Stimulated activated CD4-positive, alpha-beta T cell treated with anti-CD3 and anti-CD28 coated beads, Interleukin-15, amount 100 ng/mL, for 1 hour (primary cell): Measurements from ENCODE around the gene TJP2.
A peak's percentile ranks its signal among the peaks of the same experiment; 100 is the strongest.

ENCODE experiments used
- DNase-seq, 2 donors: peaks; one replicate each; pipeline ENCODE4 v3.0.0-alpha.2; 2020; ENCODE audit warnings: low read depth in 1 of 2, low spot score in 1 of 2

TJP2 gene

DNA sequence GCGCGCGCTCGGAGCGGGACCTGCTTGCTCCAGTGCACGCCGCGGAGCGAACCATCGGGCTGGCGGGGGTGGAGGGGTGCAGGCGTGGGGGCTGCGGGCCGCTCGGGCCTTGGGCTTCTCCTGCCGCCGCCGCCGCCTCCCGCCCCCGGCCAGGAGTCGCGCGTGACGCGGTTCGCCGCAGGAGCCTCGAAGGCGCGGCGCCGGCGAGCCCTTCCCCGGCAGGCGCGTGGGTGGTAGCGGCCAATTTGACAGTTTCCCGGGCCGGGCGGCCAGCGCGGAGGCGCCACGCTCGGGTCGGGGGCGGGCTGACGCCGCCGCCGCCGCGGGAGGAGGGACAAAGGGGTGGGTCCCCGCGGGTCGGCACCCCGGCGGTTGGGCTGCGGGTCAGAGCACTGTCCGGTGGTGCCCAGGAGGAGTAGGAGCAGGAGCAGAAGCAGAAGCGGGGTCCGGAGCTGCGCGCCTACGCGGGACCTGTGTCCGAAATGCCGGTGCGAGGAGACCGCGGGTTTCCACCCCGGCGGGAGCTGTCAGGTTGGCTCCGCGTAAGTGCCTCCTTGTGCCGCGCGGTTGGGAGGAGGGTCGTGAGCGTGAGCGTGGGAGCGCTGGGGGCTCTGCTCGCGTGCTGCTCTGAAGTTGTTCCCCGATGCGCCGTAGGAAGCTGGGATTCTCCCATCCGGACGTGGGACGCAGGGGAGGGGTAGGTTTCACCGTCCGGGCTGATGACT is at the start of gene TJP2:
TSS of gene TJP2 (plus strand) at position 387 of the 725 bp plus-strand sequence. CDS start at position 483, 96 bp downstream.
- peak; percentile 6 to 25 for DNase-seq

DNA sequence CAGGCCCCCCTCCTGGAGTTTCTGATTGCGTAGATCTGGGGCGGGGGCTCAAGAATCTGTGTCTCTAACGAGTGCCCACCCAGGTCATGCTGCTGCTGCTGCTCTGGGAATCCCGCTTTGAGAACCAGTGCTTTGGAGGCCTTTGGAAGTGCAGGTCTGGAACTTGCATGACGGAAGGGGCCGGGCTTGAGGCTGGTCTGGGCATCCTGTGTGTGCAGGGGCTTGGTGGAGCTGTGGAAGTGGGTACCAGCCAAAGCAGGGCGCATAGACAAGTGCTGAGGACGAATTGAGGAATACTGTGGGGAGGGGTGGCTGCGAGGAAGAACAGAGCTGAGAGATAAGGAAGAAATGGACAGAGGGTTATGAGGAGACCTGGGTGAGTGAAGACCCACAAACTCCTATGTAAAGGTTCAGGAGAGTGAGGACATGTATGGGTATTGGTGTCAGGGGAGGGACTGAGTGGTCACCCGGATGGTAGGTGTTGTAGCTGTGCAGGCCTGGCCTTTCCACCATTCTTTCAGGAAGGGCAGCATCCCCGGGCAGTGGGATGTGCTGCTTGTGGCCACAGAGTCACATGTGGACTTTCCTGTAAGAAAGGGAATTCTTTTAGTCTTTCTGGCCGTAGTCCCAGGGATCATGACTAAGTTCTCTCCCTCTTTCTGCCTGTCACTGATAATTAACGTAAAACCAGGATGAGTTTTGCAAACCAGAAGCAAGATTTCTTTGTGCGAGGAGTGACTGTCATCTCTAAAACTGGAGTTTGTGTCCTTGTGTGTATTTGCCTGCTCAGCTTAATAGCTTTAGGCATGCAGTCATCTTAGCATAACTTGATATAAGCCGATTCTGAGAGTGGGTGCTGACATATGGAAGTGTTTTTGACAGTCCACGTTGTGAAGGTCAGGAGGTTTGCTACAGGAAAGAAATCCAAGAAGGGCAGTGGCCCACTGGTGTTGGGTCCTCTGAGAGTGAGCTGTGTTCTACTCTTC is 43.3 kb upstream of the TJP2 start:
- no peak for DNase-seq

DNA sequence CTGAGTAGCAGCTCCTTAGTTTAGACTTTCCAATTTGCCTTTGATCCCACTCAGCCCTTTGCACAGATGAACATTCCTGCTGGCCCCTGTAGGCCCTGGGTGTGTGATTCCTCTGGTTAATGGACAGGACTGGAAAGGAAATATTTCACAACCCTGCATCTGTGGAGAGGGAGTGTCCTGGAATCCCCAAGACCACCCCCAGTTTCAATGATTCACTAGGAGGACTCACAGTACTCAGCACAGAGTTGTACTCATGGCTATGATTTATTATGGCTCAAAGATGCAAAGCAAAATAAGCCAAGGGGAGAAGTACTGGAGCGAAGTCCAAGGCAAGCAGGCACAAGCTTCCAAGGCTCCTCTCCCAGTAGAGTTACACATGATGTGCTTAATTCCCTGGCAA is 42.4 kb upstream of the TJP2 start:
- no peak for DNase-seq

DNA sequence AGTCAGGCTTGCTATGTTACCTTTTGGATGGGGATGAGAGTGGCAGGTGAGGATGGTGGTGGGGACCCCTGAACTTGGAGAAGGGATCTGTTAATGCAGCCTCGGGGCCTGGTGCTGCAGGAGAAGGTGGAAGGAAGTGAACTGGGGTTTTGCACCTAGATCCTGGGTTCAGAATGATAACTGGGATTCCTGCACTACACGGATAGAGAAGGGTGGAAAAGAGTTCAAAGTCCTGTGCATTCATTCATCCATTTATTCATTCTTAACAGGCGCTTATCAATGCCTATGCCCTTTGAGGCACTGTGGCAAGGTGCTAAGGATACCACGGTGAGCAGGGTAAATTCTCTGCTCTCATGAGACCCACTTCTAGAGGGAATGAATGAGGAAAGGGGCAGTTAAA is 41.7 kb upstream of the TJP2 start:
- no peak for DNase-seq

DNA sequence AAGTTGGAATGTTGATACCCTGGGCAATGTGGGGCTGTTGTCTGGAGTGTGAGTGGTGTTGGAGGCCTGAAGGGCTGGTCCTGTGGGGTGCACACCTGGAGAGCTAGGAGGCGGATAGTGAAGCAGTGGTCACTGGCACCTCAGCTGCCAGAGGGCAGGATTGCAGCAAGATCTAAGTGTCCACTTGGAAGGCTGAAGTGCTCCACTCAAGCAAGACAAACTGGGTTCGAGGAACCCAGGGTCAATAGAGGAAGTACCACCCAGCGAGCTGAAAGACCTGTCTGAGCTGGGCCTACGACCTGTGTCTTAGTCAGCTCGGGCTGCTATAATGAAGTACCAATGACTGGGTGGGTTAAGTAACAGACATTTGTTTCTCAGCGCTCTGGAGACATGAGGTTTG is 39.7 kb upstream of the TJP2 start:
- no peak for DNase-seq

DNA sequence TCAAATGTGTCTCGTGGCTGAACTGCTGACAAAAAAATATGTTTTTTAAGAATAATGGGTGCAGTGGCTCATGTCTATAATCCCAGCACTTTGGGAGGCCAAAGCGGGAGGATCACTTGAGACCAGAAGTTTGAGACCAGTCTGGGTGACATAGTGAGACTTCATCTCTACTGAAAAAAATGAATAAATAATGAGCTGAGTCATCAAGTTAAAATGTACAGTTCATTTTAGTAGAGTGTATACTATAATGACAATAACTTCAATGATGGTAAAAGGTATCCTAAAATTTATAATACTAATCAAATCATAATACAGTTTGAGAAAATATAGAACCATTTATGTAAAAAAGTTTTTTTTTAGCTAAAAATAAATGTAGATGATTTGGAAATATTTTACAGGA is 37.9 kb upstream of the TJP2 start:
- DNase-seq: no peak

DNA sequence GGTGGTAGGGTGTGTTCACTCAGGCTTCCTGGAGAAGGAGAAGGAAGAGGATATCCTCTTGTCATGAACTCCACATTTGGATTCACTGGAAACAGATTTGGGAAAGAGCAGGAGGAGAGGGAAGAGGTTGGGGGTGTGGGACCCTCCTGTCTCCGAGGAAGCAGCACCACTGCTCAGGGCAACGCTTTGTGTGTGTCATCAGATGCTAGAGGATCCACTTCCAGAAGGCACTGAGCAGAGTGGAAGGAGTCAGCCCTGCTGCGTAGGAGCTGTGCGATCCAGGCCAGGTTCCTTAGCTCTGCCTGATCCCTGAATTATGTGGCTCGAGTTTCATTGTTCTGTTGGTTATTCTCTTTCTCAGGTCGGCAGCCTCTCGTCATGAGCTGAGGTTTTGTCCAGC is 37.3 kb upstream of the TJP2 start:
- no peak for DNase-seq

DNA sequence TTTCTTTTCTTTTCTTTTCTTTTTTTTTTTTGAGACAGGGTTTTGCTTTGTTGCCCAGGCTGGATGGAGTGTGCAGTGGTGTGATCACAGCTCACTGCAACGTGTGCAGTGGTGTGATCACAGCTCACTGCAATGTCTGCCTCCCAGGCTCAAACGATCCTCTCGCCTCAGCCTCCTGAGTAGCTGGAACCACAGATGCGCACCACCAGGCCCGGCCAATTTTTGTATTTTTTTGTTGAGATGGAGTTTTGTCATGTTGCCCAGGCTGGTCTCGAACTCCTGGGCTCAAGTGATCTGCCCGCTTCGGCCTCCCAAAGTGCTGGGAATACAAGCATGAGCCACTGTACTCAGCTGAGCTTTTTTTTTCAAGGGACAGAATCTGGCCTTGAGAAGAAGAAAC is 36.8 kb upstream of the TJP2 start:
- DNase-seq: no peak

DNA sequence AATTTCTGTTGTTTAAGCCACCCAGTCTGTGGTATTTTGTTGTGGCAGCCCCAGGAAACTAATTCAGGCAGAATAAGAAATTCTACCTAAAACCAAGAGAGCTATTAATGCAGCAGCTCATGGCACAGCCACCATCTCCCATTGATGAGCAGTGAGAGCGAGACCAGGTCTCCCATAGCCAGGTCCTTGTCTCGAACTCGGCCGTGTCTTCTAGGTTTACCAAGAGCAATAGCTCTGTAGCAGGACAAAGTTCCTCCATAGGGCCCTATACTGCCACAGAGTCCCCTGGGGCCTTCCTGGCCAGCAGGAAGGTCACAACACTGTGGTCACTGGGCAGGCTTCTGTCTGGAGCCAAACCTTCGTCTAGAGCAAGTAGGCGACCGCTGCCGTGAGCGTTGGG is 34.5 kb upstream of the TJP2 start:
- no peak for DNase-seq

DNA sequence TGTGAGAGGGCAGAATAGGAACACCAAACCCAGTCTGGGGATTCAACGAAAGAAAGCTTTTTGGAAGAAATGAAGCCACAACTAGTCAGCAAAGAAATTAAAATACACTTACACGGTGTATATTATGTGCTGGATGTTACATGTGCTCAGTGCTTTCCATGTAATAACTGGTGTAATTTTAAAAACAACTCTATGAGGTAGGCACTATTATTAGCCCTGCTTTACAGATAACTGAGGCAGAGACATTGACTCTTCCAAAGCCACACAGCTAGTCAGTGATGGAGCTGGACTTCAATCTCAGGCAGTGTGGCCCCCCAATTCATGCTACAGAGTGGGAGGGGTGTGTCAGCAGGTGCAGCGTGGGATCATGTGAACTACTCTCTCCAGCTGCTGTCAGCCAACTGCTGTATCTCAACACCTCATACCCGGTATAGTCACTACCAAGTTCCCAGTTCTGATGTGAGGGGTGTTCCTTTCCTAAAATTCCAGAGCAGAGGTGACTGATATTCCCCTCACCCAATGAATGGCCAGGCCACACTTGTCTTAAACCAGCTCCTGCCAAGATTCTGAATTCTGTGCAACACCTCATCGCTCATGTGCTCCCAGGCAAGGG is 33.8 kb upstream of the TJP2 start:
- DNase-seq: no peak

DNA sequence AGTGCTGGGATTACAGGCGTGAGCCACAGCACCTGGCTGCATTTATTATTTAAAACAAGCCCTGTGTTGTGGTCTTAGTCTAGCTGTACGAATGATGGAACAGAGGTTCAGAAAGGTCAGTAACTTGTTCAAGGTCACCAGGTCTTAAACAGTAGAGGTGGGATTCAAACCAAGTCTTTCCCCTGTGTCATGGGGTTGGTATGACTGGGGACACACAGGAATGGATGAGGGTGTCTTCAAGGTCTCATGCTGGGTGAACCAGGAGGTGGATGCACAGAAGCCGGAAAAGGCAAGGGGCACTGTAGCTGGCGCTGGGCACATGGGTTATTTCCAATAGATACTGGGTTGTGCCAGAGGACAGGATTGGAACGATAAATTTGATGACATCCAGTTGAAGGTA is 32.2 kb upstream of the TJP2 start:
- DNase-seq: no peak

DNA sequence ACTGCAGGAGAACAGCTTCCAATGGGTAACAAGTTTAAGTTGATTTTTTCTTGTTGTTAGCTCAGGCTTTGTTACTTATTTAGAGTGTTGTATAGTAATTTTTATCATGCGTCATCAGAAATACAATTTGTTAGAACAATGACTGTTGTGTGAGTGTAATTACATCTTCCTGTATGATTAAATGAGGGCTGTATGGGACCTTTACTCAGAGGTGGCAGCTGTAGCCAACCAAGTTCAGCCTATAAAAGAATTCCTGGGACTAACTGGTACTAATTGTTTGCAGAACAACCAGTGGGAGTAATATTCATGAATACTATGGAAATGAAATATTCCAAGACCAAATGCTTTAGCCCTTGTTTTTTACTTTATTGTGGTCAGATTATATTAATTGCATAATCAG is 30.8 kb upstream of the TJP2 start:
- no peak for DNase-seq

DNA sequence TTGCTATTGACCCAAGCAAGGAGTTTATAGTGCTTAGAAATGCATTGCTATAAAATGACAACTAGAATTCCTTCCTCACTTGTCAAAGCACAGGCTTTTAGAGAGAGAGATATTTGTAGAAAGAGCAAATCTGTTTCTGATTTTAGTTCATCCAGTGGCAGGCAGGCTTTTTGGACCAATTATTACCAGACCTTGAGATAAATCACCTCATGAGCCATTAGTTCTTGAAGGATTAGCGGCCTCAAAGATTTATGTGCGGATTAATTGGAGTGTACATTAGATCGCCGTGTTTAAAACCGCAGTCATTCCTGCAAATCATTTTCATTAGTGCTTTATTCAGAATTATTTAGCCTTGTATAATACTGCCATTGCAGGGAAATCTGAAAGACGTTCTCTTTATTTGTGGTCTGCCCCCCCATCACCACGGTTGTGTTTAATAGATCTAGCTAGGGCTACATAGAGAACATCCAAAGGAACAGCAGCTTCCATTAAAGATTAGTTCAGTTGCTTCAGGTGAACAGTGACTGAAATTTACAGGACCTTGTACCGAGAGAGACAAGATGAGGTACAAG is 28.8 kb upstream of the TJP2 start:
- no peak for DNase-seq

DNA sequence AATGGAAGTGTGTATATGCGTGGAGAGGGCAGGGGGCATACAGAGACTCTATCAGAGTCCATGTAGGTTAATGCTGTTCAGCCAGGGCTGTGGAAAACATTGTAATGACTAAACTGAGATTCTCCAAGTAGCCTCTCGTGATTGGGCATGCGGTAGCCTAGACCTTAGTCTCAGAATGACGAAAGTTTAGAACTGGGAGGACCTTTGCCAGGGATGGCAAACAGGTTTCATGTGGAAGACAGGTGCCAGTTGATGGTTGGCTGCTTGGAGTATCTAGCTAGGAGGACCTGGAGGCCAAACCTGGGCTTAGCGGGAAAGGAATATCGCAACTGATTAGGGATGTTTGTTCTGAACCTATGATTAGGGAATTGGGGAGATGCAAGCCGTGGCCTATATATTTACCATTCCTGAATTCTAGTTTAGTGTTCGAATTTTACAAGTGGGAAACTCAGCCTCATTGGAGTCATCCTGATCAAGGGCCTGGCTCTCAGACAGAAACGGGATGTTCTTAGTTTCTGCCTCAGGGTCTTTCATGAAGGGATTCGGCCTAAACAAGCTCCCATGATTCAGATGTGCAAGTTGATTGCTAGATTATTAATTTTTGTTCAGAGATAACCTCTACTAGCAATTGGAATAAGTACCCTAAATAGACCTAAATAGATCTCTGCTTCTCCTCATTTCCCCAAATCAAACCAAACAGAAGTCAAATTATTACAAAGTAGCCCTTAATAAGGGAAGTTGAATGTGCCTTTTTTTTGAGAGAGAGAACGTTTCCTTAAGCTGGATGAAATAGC is 26.8 kb upstream of the TJP2 start:
- DNase-seq: no peak

DNA sequence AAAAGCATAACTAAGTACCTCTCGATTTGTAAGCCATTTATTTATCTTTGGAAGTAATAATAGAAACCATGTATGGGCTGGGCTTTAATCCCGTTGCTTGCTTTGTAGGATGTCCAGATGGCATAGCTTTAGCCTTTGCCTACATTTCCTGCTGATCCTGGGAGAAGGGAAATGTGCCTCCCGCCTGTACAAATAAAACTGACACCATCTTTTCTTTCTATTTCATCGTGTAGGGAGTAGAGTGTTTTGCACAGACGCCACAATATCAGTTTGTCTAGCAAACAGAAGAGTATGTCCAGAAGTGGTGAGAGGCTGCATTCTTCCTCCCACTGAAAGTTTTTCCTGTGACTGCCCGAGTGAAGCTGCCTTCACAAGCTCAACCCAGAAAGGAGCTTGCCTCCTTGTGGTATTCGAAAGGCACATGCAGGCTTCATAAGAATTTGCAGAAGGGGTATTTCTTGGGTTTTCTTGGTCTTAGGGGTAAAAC is 24.7 kb upstream of the TJP2 start:
- no peak for DNase-seq

DNA sequence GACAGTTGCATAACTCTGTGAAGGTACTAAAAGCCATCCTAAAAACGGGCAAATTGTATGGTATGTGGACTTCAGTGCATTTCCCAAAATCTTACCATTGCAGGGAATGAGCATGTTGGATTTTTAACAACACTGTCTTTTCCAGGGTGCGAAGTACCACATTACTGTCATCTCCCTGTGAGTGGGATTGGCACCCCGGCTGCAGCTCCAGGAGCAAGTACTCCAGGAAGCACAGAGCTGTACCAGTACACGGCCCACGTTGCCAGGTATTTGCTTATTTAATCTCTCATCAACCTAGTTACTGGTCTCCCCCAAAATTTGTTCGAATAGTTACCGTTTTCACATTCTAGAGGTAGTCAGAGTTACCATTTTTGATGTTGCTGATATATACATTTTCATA is 22.6 kb upstream of the TJP2 start:
- DNase-seq: no peak

DNA sequence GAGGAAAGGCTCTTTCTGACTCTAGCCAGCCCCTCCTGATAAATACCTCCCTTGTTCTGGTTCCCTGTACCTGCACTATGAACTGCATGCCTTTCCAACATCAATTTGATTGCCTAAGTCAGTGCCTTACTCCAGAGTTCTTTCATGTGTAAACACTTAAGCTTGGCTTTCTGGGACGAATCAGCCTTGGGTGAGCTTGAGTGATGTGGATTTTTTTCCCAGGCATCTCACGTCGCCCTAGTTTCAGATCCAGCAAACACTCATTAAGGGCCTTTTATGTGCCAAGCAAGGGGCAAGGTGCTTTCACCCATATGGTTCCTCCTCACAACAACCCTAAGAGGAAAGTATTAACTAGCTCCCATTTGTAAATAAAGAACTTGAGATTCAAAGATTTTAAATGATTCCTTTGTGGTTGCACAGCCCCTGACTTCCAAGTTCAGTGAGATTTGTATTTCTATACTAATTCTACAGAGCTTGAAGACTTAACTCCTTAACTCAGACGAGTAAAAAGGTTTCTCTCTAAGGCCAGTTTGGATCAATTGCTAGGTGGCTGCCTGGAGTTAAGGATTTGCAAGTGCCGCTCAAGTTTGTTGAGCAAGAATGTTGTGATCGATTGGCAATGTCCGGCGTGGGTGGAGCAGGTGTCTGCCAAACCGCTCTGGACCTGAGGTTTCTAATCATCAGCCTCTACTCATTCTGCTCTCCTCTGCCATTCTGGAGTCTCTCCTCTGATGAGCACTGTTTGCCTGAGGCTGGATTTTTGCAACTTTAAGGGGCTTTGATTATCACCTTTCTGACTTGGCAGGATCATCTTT is 20.2 kb upstream of the TJP2 start:
- DNase-seq: no peak

DNA sequence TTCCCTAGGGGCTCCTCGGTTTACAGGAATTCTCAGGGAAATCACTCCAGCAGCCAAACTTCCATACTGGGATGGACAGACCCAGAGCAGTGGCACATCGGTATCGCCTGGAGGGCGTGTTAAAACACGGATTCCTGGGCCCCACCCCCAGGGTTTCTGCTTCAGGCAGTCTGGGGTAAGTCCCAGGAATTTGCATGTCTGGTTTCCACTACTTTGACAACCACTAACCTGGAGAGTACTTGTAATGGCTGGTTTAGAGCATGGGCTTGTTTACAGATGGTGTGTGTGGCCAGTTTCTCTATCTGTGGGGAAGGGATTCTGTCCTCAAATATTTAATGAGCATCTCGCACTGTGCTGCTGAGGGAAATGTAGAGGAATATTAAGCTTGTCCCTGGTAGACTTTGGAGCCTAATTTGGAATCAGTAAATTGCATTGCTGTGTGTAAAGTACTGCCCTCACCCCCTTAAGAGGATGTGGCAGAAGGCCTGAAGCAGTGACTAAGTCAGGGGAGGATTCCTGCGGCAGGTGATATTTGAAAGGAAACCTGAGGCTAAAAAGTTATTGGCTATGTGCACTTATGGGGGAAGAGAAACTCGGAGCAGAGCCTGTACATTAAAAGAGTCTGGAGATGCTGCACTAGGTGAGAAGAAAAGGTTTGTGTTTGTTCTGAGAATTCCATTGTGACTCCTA is 18.6 kb upstream of the TJP2 start:
- no peak for DNase-seq

DNA sequence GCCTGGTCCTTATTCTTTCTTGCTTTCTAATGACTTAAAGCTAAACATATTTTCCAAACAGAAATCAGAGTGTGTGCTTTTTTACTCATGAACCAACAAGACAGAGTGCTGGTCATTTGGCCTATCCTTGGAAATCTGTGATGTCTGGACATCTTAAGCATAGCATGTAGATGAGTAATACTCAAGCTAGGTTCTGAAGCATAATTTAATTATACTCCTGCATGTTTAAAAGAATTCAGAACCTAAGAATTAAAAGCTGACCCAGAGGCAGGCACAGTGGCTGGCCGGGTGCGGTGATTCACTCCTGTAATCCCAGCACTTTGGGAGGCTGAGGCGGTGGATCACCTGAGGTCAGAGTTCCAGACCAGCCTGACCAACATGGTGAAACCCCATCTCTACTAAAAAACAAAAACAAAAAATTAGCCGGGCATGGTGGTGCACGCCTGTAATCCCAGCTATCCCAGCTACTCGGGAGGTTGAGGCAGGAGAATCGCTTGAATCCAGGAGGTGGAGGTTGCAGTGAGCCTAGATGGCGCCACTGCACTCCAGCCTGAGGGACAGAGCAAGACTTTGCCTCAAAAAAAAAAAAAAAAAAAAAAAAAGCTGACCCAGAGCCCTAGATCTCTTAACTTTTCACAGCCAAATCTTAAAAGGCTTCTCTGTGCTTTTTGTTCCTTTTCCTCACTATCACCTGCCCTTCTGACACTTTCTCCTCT is 16.2 kb upstream of the TJP2 start:
- DNase-seq: no peak
